NCI-H2227 (cell line): ENCODE data around the gene MYL10.
A peak's percentile ranks its signal among the peaks of the same experiment; 100 is the strongest.

ENCODE experiments used
- DNase-seq: peaks from one replicate; lab custom pipeline; 2025; ENCODE audit not compliant: unreplicated experiment; lab: John Stamatoyannopoulos, UW

MYL10 gene

DNA sequence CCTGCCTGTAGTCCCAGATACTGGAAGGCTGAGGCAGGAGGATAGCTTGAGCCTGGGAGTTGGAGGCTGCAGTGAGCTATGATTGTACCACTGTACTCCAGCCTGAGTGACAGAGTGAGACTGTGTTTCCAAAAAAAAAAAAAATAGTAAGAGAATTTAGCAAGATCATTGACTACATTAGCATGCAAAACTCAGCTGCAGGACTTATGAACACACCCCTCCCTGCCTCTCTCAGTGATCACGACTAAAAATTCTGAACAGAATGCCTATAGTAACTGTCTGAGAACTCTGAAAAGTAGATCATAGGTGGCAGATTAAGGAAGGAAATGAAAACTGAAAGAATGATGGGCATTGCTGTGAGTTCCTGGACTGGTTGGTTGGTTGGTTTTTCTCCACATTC, 50.5 kb downstream of the MYL10 start:
- DNase-seq = no peak

DNA sequence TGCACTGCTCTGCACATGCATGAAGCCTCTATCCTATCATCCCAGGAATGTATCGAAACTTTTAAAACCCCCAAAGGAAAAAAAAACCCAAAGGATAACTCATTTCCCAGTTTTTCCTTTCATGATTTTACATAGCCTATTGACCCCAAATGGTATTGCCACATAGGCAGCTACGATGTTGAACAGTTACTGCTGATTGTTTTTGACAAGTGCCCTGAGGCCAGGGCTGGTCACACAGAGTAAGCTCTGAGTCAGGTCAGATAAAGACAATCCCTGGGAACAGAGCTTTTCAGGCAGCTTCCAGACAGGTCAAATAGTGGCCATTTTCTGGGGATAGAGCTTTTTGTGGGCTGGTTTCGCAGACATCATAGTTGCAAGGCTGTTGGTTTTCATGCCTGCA, 52.1 kb downstream of the MYL10 start:
- DNase-seq = no peak

DNA sequence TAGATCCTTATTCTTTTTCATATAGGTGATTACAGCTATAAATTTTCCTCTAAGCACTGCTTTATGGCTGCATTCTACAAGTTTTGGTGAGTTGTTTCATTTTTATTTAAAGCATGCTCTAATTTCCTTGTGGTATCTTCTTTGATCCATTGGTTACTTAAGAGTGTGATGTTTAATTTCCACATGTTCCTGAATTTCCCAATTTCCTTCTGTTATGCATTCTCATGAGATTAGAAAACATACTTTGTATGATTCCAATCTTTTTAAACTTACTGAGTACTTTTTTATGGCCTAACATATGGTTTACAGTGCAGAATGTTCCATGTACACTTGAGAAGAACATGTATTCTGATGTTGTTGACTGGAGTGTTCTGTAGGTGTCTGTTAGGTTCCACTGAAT, 53.4 kb downstream of the MYL10 start:
- DNase-seq = no peak

- no peak for DNase-seq
These were observed 53.9 kb downstream of the MYL10 start for GRCh38 chr7:101575168-101575567.

- DNase-seq = no peak
These were observed 56.9 kb downstream of the MYL10 start for GRCh38 chr7:101572156-101572555.

DNA sequence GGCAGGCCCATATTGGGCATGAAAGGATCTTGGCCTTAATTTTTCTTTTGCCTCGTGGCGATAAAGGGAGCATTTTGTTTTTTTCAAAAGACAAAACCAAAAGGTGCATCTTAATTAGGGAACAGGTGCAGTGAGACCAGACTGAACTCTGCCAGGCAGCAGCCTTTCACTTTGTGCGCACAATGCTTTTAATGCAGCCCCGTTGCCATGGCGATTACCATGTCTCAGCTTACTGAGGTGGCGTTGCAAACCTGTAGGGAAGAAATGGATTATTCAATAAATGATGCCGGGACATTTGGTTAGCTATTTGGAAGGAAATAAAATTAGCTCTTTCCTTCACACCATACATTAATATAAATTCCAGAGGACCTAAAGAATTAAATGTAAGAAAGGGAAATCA, 61.9 kb downstream of the MYL10 start:
- peak; percentile 85 for DNase-seq

- DNase-seq = no peak
These were observed 63.4 kb downstream of the MYL10 start for GRCh38 chr7:101565601-101566209.

- peak; percentile 41 for DNase-seq
These were observed 64.3 kb downstream of the MYL10 start for GRCh38 chr7:101564778-101565211.

GRCh38 chr7:101563943-101564777, 64.9 kb downstream of the MYL10 start:
- DNase-seq = no peak
